ENCODE data around the gene ELOVL6. TPM values are rescaled to one million over a fixed set of nuclear protein-coding genes. Genes with fewer than 3 reads are reported as not detected.

The ELOVL6 gene
- total and polyA plus RNA-seq, 8 donors = 8.8 to 43.0 (median 12.5) TPM

DNA sequence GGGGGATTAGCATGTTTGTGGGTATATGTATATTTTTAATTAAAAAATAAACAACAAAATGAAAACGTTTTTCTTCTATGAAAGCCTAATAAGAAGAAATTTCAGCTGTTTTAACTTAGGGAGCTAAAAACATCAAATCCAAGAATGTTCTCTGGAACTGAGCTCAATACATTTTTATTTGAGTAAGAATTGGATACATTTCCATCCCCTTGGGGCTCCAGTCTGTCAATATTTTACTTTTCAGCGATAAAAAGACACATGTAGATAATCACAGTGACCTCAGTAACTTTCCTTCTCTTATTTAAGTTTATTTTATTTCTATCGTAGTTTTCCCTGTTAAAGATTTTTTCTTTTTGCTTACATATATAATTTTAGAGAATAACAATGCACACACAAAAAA lies 59.3 kb downstream of the ELOVL6 start:
- no peaks in the 10 kb centered on the region for H3K4me1 ChIP-seq

DNA sequence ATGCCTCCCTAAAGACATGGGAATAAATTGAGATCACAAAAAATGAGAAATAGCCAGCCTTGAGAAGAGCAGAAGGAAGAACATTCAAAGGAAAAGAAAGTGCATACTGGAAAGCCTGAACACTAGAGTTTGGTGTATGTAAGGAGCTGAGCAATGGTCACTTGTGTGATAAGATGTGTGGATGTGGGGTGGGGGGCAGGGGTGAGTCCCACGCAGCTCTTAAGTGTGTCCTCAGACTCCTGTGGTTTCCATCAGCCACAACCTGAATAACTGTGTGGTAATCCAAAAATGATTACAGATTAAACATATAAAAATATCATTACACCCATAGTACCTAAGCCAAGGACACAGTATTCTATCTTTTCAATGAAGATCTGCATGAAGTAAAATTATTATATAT lies 59.9 kb downstream of the ELOVL6 start:
- Histone ChIP-seq H3K27me3 (no peaks in the 10 kb centered on the region), H3K36me3 (no peaks in the 10 kb centered on the region), H3K4me3 (no peak overlapping the region), H3K27ac (no peak overlapping the region), H3K4me1 (no peaks in the 10 kb centered on the region), H3K9me3 (no peaks in the 10 kb centered on the region)
- ATAC-seq (no peak), DNase-seq (no peak)
- intact Hi-C loops (cut with DNase I) = no loop called here
- TF ChIP-seq, protein P1, sequence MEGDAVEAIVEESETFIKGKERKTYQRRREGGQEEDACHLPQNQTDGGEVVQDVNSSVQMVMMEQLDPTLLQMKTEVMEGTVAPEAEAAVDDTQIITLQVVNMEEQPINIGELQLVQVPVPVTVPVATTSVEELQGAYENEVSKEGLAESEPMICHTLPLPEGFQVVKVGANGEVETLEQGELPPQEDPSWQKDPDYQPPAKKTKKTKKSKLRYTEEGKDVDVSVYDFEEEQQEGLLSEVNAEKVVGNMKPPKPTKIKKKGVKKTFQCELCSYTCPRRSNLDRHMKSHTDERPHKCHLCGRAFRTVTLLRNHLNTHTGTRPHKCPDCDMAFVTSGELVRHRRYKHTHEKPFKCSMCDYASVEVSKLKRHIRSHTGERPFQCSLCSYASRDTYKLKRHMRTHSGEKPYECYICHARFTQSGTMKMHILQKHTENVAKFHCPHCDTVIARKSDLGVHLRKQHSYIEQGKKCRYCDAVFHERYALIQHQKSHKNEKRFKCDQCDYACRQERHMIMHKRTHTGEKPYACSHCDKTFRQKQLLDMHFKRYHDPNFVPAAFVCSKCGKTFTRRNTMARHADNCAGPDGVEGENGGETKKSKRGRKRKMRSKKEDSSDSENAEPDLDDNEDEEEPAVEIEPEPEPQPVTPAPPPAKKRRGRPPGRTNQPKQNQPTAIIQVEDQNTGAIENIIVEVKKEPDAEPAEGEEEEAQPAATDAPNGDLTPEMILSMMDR (IDR thresholded peaks at IDR 0.05) = no peak

More for the DNA sequence above, 59.3 kb downstream of the ELOVL6 start:
- no peak for DNase-seq
- intact Hi-C loops (cut with DNase I) = no loop called here
- Histone ChIP-seq H3K36me3 (no peaks in the 10 kb centered on the region), H3K27ac (no peak overlapping the region), H3K9me3 (no peaks in the 10 kb centered on the region), H3K27me3 (no peaks in the 10 kb centered on the region), H3K4me3 (no peak overlapping the region)
- TF ChIP-seq, protein P1 (IDR thresholded peaks at IDR 0.05) = no peak
- ATAC-seq = no peak

DNA sequence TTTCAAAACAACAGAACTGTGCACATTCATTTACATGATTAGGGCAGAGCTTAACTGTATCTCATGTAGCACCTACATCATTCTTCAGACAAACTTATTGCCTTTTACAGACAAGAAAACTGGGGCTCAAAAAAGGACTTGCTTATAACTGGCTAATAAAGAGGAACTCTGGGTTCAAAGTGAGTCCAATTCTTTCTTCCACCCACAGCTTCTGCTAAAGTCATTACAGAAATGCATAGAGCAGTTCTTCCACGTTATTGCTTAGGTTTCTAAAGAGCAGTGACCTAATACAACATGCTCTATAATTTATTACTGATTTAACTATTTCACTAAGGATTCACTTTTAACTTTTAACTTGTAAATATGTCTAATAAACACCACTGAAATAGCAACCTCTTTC lies 60.6 kb downstream of the ELOVL6 start:
- TF ChIP-seq, protein P1 (IDR thresholded peaks at IDR 0.05) = no peak
- Histone ChIP-seq H3K4me3 (no peak overlapping the region), H3K9me3 (no peaks in the 10 kb centered on the region), H3K27ac (no peak overlapping the region), H3K4me1 (no peaks in the 10 kb centered on the region), H3K36me3 (no peaks in the 10 kb centered on the region), H3K27me3 (no peaks in the 10 kb centered on the region)
- intact Hi-C loops (cut with DNase I) = no loop called here
- DNase-seq (no peak), ATAC-seq (no peak)

DNA sequence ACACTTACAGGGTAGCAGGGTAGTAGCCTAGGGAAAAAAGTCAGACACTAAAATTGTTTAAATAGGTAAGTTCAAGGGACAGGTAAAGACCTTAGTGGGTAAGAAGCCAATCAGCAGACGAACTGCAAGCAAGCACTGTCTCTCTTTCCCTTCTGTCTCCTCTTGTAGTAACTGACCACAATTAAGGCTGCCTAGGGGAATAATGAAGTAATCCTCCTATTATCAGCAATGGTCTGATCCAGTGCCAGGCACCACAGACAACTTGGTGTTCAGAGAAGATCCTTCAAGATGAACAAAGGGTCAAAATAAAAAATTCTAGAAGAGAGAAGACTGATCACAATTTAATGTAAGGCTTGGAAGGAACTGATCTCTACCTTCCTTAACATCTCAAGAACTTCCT lies 62.9 kb downstream of the ELOVL6 start:
- H3K27ac ChIP-seq = no peak overlapping the region
- no peaks in the 10 kb centered on the region for H3K27me3 ChIP-seq
- no peaks in the 10 kb centered on the region for H3K36me3 ChIP-seq
- no peak overlapping the region for H3K4me3 ChIP-seq
- ATAC-seq (no peak), DNase-seq (no peak)
- no peaks in the 10 kb centered on the region for H3K4me1 ChIP-seq
- no peaks in the 10 kb centered on the region for H3K9me3 ChIP-seq
- intact Hi-C loops (cut with DNase I) = no loop called here
- TF ChIP-seq, protein P1 (IDR thresholded peaks at IDR 0.05) = no peak

DNA sequence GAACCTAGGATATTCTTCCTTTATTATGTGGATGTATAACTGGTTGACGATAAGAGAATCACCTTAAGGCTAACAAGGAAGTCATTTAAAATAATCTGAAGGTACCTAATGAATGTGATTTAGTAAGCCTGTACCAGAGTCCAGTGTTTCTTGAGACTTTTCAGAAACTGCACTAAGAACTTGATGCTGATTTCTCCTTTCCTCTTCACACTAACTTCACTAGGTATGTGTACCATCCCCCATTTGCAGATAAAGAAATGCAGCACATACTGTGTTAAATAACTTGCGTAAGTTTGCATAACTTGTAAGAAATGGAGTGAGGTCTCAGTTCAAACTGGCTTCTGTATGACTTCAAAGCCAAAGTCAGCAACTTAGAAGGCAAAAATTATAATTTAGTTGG lies 63.3 kb downstream of the ELOVL6 start:
- Histone ChIP-seq H3K27ac (no peak overlapping the region), H3K27me3 (no peaks in the 10 kb centered on the region), H3K9me3 (no peaks in the 10 kb centered on the region), H3K36me3 (no peaks in the 10 kb centered on the region), H3K4me1 (no peaks in the 10 kb centered on the region), H3K4me3 (no peak overlapping the region)
- DNase-seq (no peak), ATAC-seq (no peak)
- TF ChIP-seq, protein P1 (IDR thresholded peaks at IDR 0.05) = no peak
- intact Hi-C loops (cut with DNase I) = no loop called here
